DMS114 treated with DMSO at 0.1 percent for 48 hours (cell line): ENCODE measurements around the gene FREY1.

Source experiments
- DNase-seq: peaks from one replicate; lab custom pipeline; 2025; ENCODE audit not compliant: unreplicated experiment; lab: John Stamatoyannopoulos, UW

FREY1 gene

GRCh38 chr11:45895553-45896259, 11.4 kb downstream of the FREY1 start:
- DNase-seq = no peak

- no peak for DNase-seq
Measured at GRCh38 chr11:45894555-45895247, 12.4 kb downstream of the FREY1 start.

- DNase-seq = no peak
Measured at GRCh38 chr11:45892856-45893255, 14.2 kb downstream of the FREY1 start.

GRCh38 chr11:45890886-45891550, 16.1 kb downstream of the FREY1 start:
- DNase-seq = no peak

DNA sequence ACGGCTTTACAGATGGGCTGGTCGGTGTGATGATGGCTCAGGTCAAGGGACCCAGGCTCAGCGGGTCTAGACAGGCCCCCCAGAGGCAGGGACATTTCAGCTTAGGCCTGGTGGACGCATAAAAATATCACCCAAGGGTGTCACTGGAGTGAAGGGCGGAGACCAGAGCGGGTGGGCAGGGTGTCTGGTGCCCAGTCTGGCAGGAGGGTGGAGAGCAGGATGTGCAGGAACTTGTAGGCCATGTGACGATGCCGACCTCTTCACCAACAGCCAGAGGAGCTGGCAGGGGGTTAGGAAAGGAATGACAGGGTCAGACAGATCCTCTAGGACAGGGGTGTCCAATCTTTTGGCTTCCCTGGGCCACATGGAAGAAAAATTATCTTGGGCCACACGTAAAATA, 17.1 kb downstream of the FREY1 start:
- no peak for DNase-seq

DNA sequence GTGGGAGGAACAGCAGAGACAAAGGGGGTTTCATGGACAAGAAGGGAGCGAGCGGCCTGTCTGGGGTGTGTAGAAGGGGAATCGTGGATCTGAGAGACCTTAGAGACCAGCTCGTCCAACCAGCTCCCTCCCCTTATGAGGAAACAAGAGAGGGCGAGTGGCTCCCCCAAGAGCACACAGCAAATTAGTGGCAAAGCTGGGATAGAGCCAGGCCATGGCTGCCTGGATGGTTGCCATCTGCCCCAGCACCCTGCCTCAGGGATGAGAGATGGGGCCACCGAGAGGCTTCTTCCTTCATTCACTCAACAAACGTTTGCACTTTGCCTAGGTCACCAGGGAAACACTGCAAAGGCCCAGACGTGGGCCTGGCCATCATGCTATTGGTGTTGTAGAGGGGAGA, 17.5 kb downstream of the FREY1 start:
- no peak for DNase-seq

GRCh38 chr11:45887587-45887986, 19.5 kb downstream of the FREY1 start:
- no peak for DNase-seq

- DNase-seq = no peak
Measured at GRCh38 chr11:45886816-45887520, 20.1 kb downstream of the FREY1 start.

GRCh38 chr11:45885921-45886721, 20.9 kb downstream of the FREY1 start:
- no peak for DNase-seq

DNA sequence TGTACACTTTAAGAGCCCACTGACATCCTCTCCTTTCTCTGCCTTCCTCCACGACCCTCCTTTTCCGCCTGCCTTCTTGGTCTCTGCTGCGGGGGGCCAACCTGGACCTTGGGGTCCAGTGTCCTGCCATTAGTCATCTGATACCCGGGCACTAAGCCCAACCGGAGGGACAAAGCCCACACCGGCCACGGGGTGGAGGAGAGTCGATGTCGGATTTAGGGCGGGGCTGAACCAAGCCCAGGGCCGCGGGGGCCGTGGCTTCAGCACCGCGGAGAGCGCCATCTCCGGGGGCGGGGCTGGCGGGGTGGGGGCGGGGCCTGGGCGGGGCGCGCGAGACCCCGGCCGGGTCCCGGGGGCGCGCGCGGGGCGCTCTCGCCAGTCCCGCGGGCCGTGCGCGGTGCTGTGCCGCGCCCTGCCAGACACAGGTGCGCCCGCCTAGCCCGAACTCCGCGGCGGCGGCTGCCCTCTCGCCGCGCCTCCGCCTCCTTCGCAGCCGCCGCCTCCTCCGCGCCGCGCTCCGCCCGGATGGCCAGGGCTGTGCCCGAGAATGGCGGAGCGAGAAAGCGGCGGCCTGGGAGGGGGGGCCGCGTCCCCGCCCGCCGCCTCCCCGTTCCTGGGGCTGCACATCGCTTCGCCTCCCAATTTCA, 21.7 kb downstream of the FREY1 start, which contains the start of gene MAPK8IP1:
TSS of gene MAPK8IP1 (plus strand) at position 378 of the 647 bp plus-strand sequence. CDS start at position 548, 170 bp downstream.
- DNase-seq = no peak

- DNase-seq = no peak
Measured at GRCh38 chr11:45884596-45885185, 22.4 kb downstream of the FREY1 start.

- DNase-seq = no peak
Measured at GRCh38 chr11:45881708-45882368, 25.2 kb downstream of the FREY1 start.

DNA sequence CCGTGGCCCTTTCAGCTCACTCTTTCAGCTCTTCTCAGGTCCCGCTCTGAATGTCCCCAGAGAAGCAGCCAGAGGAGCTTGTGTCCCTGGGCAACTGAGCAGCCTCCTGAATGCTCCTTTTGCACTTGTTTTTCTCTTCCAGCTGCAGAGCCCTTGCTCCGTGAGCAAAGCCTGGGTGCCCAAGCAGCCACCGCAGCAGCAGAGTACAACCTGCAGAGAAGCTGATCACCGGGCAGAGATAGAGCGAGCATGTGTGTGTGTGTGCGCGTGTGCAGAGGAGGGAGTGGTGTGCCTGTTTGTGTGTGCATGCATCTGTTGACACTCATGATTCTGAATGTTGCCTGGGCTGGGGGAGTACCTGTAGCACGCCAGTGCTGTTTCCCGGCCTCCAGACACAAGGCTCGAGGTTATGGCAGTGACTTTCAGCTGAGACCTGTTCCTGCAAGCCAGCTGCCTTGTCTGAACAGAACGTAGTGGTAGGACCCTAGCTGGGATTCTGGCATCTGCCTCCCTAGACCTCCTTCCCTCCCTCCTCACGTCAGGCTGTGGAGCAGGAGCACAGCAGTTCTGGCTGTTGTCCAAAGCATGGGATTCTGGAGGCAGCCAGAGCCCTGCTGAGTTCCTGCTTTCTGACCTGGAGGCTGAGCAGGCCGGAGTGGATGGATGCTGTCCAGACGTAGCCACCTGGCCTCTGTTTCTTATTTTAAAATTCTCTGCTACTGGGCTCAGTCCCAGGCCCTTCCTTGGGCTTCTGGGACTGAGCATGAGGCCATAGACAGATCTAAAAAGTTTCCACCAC, 26.1 kb downstream of the FREY1 start:
- no peak for DNase-seq

- DNase-seq = no peak
Measured at GRCh38 chr11:45879803-45880686, 27.0 kb downstream of the FREY1 start.

- DNase-seq = no peak
Measured at GRCh38 chr11:45877845-45878244, 29.2 kb downstream of the FREY1 start.

DNA sequence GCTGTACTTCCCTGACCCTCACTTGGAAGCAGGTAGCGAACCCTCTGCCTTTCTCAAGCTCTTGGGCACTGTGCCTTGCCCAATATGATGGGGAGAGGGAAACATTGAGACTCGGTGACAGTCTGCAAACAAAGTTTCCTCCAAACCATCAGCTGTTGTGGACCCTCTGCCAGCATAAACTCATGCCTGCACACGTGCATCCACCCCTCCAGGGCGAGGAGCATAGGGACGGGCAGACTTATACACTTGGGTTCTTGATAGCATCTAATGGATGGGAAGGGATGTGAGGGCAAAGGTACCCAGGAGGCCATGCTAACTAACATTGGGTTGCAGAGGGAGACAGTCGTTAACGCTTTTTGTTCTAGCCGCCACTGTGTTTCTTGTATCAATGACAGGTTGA, 29.9 kb downstream of the FREY1 start:
- no peak for DNase-seq

DNA sequence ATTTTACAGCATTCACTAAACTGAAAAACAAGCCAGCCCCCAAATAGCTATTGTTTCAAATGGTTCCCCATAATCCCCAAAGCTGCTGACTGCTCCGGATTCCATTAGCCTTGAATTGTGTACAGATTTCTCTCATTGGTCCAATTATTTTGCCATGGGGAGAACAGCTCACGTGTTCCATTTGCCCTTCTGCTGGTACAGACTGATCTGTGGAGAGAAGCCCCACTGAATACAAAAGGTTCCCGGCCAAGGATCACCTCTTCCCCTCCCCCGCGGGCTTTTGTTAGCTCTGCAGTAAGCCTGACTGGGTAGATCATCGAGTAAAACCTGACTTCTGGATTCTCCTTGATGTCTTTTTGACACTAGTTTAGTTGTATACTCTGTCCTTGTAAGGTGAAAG, 30.7 kb downstream of the FREY1 start:
- no peak for DNase-seq
